ENCODE data around the gene PECR. TPM values are rescaled to one million over a fixed set of nuclear protein-coding genes. Genes with fewer than 3 reads are reported as not detected.

Gene PECR
- 7.4 TPM for total RNA-seq
- long read RNA-seq, partial matches to known transcripts, result 0 of 3 reads
- long read RNA-seq, other reads (novel, unspliced or antisense), result 0 of 3 reads

DNA sequence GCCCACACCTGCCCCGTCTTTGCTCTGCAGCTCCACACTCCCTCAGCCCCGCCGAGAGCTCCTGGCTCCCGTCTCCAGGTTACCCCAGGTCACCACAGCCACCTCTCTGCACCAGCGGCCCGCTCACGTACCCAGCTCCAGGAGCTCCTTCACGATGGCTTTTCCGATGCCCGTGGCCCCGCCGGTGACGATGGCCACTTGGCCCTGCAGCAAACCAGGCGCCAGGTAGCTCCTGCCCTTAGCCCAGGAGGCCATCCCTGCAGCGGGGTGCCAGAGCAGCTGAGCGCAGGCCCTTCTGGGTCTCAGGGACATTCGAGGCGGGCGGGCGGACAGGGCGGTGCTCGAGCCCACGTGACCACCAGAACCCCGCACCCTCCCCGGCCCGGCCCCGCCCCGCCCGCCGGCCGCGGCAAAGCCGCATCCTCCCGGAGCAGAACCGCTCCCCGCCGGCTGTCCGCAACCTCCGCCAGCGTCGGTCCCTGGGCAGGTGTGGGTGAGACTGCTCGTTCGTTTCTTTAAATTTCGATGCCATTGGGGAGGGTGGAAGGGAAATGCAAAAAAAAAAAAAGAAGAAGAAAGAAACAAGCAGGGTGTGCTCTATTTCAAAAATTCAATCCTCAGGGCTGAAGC lies at the start of gene PECR, which contains the start of gene TMEM169:
Gene PECR (minus strand): TSS at position 323 of the 630 bp plus-strand sequence. CDS start 68 bp downstream, at position 255.
Gene TMEM169 (plus strand): TSS at position 433 of the 630 bp plus-strand sequence. CDS start 14,045 bp downstream, outside the sequence.
- DNase-seq (ENCODE audit: missing footprints) (peak; percentile 94), ATAC-seq (peak; percentile 99)
- intact Hi-C loops (cut with DNase I), result no loop called here

DNA sequence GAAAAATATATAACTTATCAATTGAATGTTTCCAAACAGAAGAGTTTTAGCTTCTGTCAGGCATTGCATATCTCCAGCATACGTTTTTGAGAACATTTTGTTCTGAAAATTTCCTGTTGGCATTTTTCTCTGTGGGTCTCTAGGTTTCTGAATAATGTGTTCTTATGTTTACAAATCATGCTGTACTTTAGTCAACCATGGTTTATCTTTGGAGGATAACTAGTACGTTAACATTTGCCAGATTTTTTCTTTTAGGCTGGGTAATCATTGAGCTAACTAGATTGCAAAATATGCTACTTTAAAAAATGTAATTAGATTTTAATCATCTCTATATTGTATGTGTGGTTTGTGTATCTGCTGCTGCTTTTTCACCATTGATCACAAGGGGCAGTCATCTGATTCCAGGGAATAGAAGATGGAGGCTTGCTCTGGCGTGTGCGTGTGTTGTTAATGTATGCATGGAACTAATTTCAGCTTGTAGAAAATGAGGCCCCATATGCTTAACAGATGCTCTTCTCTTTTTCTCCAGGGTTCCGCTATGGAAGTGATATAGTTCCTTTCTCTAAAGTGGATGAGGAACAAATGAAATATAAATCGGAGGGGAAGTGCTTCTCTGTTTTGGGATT lies 48.9 kb upstream of the PECR start:
- ATAC-seq (no peak), DNase-seq (ENCODE audit: missing footprints) (no peak)
- intact Hi-C loops (cut with DNase I), result no loop called here

DNA sequence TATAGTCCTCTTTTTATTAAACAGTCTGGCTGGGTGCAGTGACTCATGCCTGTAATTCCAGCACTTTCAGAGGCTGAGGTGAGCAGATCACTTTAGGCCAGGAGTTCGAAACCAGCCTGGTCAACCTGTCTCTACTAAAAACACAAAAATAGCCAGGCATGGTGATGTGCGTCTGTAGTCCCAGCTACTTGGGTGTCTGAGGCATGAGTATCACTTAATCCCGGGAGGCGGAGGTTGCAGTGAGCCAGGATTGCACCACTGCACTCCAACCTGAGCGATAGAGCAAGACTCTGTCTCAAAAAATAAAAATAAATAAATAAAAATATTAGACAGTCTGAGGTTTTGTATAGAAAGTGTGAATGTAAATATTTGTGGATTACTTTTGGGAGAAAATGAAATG lies 45.3 kb upstream of the PECR start:
- DNase-seq (ENCODE audit: missing footprints), result no peak
- no peak for ATAC-seq
- intact Hi-C loops (cut with DNase I), result no loop called here

DNA sequence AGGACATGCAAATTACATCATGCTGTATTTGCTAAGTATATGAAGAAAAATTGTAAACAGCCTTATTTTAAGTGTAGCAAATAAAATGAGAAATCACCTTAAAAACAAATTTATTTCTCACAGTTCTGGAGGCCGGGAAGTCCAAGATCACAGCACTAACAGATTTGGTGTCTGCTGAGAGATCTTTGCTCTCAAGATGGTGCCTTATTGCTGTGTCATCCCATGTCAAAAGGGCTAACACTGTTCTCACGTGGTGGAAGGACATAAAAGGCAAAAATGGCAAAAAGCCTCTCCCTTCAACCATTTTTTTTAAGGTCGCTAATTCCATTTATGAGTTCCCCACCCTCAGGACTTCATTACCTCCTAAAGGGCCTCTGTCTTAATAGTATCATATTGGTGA lies 39.6 kb upstream of the PECR start:
- intact Hi-C loops (cut with DNase I), result no loop called here
- DNase-seq (ENCODE audit: missing footprints) (no peak), ATAC-seq (no peak)

GRCh38 chr2:216119986-216120385 lies 38.4 kb upstream of the PECR start:
- intact Hi-C loops (cut with DNase I), result no loop called here
- no peak for DNase-seq (ENCODE audit: missing footprints)
- ATAC-seq, result no peak

DNA sequence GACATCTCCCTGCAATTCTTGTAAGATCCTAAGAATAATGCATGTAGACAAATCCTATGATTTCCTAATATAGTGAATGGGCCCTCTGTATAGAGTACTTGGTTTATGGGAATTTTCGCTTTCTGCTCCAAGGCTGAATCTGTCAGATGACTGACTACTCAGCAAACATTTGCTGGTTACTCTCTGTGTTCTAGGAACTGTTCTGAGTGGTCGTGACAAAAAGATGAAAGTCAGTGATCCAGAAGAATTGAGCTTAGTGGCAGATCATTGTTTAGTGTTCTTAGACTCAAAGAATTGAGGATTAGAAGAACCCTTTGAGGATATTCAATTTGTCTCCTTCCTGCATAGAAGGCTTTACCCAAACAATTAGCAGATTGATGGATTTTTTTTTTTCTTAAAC lies 37.5 kb upstream of the PECR start:
- intact Hi-C loops (cut with DNase I), result no loop called here
- DNase-seq (ENCODE audit: missing footprints), result no peak

DNA sequence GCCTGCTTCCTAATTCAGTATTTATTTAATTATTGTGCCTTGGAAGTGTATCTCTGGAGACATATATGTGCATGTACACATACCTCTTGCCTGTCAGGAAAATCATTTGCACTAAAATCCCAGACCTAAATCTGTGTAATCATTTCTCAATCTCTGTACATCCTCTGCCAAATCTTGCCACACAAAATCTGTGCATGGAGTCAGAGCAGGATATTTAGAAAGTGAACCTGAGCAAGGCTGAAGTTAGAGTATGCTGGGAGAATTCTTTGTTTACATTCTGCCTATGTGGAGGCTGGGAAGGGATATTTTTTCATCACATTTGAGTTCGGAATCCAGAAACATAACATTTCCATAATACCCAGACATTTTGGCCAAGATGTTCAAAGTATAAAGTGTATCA lies 36.9 kb upstream of the PECR start:
- DNase-seq (ENCODE audit: missing footprints) (no peak), ATAC-seq (no peak)
- intact Hi-C loops (cut with DNase I), result no loop called here

More for the DNA sequence above, 37.5 kb upstream of the PECR start:
- no peak for ATAC-seq

- intact Hi-C loops (cut with DNase I), result no loop called here
- ATAC-seq (no peak), DNase-seq (ENCODE audit: missing footprints) (no peak)
Observed at GRCh38 chr2:216117561-216118340, 36.1 kb upstream of the PECR start.

GRCh38 chr2:216116418-216116817 lies 34.8 kb upstream of the PECR start:
- ATAC-seq (no peak), DNase-seq (ENCODE audit: missing footprints) (no peak)
- intact Hi-C loops (cut with DNase I), result no loop called here

DNA sequence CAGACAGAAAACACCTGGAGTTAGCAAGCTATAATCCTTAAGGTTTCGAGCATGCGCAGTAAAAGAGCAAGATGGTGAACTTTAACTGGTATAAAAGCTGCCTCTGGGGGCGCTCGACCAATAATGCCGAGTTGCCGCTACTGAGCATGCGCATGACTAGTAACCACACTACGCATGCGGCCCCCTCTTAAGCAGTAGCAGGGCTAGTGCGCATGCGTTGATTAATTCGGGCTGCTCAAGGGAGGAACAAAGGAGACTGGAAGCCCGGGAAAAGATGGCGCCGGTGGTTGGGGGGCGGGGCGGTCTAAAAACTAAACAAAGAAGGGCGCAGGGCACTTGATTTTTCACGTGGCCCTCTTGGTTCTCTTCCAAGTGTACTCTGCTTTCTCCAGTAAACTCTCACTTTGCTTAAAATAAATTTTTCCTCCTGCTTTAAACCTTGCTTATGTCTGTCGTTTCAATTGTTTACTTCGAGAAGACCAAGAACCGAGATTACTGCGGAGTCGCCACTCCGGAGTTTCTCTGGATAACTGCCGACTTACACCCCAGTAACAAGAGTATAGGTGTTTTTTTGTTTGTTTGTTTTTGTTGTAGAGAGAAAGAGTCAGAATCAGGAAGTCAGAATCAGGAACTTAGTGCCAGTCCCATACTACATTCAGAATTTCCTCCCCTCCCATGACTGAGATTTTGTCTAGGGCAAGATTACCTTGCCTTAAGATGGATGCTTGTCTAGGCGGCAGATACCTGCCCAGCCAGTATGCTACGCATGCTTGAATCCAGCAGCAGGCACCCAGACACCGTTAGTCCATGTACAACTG lies 33.3 kb upstream of the PECR start:
- intact Hi-C loops (cut with DNase I), result no loop called here
- ATAC-seq, result peak; percentile 97
- DNase-seq (ENCODE audit: missing footprints), result peak; percentile 98

DNA sequence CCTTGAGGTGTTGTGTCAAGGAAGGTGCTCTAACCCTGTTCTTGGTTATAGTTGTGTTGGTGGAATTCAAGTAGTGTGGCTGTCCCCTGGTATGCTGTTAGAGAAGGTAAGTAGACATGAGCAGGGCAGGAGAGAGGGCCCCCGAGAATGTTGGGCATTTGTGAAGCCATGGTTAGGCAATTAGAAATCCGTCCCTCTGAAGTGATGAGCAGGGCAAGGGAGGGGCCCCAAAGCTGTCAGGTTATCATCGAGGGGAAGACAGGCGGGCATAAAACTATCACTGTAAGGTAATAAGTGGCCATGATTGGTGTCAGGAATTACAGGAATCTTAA lies 32.7 kb upstream of the PECR start:
- DNase-seq (ENCODE audit: missing footprints) (no peak), ATAC-seq (no peak)
- intact Hi-C loops (cut with DNase I), result no loop called here

DNA sequence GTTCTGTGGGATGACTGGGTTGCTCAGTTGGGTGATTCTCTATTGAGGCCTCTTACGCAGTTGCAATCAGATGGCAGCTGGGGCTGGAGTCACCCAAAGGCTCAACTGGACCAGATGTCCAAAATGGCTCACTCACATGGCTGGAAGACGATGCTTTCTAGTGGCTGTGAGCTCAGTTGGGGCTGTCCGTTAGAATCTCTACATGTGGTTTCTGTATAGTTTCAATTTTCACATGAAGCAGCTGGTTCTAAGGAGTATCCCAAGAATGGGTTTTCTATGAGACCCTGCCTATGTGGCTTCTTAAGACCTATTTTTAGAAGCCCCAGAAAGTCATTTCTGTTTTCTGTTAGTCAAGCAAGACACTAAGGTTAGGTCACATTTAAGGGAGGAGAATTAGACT lies 32.0 kb upstream of the PECR start:
- intact Hi-C loops (cut with DNase I), result no loop called here
- no peak for ATAC-seq
- DNase-seq (ENCODE audit: missing footprints), result no peak

DNA sequence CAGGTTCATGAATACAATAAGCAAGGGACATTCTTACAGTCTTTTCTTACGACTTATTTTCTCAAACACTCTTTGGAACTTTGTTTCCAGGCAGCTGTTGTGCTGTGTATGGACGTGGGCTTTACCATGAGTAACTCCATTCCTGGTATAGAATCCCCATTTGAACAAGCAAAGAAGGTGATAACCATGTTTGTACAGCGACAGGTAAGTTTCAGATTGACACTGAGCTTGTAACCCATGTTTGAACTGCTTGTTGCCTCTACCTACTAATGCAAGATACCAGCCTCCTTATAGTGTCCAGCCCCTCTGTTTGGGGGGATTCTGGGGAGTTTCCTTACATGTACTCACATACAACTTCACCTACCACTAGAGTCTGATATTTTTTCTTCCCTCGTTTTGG lies 31.3 kb upstream of the PECR start:
- intact Hi-C loops (cut with DNase I), result no loop called here
- ATAC-seq (no peak), DNase-seq (ENCODE audit: missing footprints) (no peak)

DNA sequence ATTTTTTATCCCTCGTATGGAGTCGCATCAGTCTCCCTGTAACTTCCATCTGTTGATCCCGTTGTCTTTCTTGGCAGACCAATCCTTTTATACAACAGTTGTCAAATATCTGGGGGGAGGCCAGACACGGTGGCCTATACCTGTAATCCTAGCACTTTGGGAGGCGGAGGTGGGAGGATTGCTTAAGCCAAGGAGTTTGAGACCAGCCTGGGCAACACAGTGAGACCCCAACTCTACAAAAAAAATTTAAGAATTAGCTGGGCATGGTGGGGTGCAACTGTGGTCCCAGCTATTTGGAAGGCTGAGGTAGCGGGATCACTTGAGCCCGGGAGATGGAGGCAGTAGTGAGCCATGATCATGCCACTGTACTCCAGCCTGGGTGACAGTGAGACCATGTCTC lies 29.5 kb upstream of the PECR start:
- no peak for ATAC-seq
- intact Hi-C loops (cut with DNase I), result no loop called here
- no peak for DNase-seq (ENCODE audit: missing footprints)

GRCh38 chr2:216110620-216111019 lies 29.0 kb upstream of the PECR start:
- ATAC-seq, result no peak
- DNase-seq (ENCODE audit: missing footprints), result no peak
- intact Hi-C loops (cut with DNase I), result no loop called here

DNA sequence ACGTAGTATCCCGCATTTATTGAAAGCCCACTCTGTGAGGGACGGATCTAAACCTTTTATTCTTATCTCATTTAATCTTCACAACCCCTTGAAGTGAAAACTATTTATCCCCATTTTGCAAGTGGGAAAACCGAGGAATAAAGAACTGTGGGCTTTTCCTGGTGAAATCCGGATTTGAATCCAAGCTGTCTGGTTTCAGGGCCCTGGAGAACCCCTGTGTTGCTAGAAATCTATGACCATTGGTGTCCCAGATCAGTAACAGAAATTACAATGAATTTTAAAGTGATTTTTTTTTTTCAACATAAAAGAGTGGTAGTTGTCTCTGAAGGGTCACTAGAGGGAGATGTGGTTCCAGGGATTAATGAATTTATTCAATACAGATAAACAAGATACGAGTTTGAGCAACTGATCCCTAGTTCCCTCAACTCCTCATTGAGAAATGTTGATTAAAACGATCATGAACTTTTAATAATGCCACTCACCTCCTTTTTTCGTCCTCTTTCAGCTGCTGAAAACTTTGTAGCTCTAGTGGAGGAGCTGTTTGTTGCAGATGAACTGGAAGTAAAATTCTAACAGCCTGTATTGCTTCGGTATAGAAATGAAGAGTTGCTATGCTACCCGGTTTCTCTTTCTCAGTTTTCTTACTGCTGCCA lies 28.5 kb upstream of the PECR start:
- no peak for ATAC-seq
- intact Hi-C loops (cut with DNase I), result no loop called here

DNA sequence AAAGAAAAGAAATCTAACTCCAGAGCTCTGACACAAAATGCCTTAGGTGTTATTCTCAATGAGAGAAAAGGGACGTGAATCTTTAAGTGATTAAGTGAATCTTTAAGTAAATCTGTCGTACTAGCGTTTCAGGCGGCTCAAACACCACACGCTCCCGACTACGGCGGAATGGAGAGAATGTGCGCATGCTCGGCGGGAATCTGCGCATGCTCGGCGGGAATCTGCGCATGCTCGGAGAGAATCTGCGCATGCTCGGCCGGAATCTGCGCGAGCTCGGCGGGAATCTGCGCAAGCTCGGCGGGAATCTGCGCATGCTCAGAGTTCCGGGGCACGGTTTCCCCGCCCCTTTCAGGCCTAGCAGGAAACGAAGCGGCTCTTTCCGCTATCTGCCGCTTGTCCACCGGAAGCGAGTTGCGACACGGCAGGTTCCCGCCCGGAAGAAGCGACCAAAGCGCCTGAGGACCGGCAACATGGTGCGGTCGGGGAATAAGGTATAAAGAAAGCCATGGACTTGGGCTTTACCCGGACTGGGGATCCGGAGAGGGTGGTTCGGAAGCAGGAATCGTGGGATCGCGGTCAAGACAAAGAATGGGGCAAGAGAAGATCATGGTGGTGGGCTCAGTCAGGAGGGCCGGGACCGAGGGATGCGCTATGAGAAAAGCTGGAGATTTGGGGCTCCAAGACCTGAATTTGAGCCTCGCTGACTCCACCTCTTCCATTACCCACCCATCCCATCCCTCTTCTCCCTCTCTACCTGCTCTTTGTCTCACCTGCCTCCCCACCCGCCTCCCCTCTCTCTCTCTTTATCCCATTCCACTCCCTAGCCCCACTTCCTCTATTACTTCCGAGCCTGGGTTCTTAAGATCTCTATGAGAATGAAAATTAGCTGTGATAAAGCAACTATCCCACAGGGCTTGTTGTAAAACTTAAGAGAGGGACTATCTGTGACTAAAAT lies 27.6 kb upstream of the PECR start, which contains the start of gene XRCC5:
Gene XRCC5 (plus strand): TSS at position 382 of the 955 bp plus-strand sequence. CDS start 89 bp downstream, at position 471.
- DNase-seq (ENCODE audit: missing footprints) (peak; percentile 97), ATAC-seq (peak; percentile 96)
- intact Hi-C loops (cut with DNase I), result no loop called here

More for the DNA sequence above, 28.5 kb upstream of the PECR start:
- DNase-seq (ENCODE audit: missing footprints), result no peak

All from Right ventricle myocardium inferior (tissue), 1 donor.